ENCODE results near the gene DNAH10. TPM values are rescaled to one million over a fixed set of nuclear protein-coding genes. Genes with fewer than 3 reads are reported as not detected.

Gene DNAH10
- total and polyA plus RNA-seq, 2 experiments from 2014 or later: 0.11 to 0.44 TPM

GRCh38 chr12:123960856-123961255 lies 198.8 kb downstream of the DNAH10 start:
- Histone ChIP-seq H4K20me1 (ENCODE audit: insufficient read depth) (no peaks in the 10 kb centered on the region), H3K27me3 (replicated peaks; ENCODE audit: insufficient read depth) (no peaks in the 10 kb centered on the region), H3K9ac (no peak overlapping the region), H3K79me2 (ENCODE audit: insufficient read depth) (peaks cover 46% of the 10 kb centered on the region), H3K27ac (no peak overlapping the region), H3K4me2 (ENCODE audit: unreplicated experiment) (no peak overlapping the region), H3F3A (ENCODE audit: insufficient read depth) (peaks cover 2% of the 10 kb centered on the region), H3K9me3 (ENCODE audit: low read depth) (no peaks in the 10 kb centered on the region), H2AFZ (no peak overlapping the region), H3K36me3 (ENCODE audit: low read depth) (no peaks in the 10 kb centered on the region), H3K4me3 (no peak overlapping the region), H3K4me1 (ENCODE audit: insufficient read depth) (peaks cover 1% of the 10 kb centered on the region; the same call in 1 of the 2 replicates), H3K9me2 (ENCODE audit: insufficient read depth) (no peaks in the 10 kb centered on the region)
- TF ChIP-seq EZH2phosphoT487 (IDR thresholded peaks at IDR 0.05; ENCODE audit: insufficient read depth, low read depth) (no peak), EZH2 (IDR thresholded peaks at IDR 0.05; ENCODE audit: insufficient read depth, poor library complexity, severe bottlenecking) (no peak)
- WGBS, 2 experiments (ENCODE audit: low coverage in 1 of 2, low lambda C conversion rate in 2 of 2, missing lambda C conversion rate in 2 of 2): 60 to 76% methylated on average over 4 of the region's 4 CpGs
- DNase-seq: no peak
- in situ Hi-C loops (cut with MboI): no loop called here

GRCh38 chr12:123961585-123962345 lies 199.7 kb downstream of the DNAH10 start:
- 91 to 93% methylated on average over 12 of the region's 12 CpGs for WGBS, 2 experiments (ENCODE audit: low coverage in 1 of 2, low lambda C conversion rate in 2 of 2, missing lambda C conversion rate in 2 of 2)

GRCh38 chr12:123962513-123962912 lies 200.4 kb downstream of the DNAH10 start:
- Histone ChIP-seq H3K36me3 (ENCODE audit: low read depth) (no peaks in the 10 kb centered on the region), H3K27me3 (replicated peaks; ENCODE audit: insufficient read depth) (no peaks in the 10 kb centered on the region), H3K9me3 (ENCODE audit: low read depth) (no peaks in the 10 kb centered on the region), H3K9me2 (ENCODE audit: insufficient read depth) (no peaks in the 10 kb centered on the region), H3K79me2 (ENCODE audit: insufficient read depth) (peaks cover 57% of the 10 kb centered on the region), H3K4me3 (no peak overlapping the region), H2AFZ (no peak overlapping the region), H3K4me1 (ENCODE audit: insufficient read depth) (peaks cover 18% of the 10 kb centered on the region), H4K20me1 (ENCODE audit: insufficient read depth) (peaks cover 5% of the 10 kb centered on the region; the same call in 1 of the 2 replicates), H3F3A (ENCODE audit: insufficient read depth) (peaks cover 16% of the 10 kb centered on the region), H3K9ac (no peak overlapping the region), H3K4me2 (ENCODE audit: unreplicated experiment) (no peak overlapping the region), H3K27ac (no peak overlapping the region)
- TF ChIP-seq EZH2 (IDR thresholded peaks at IDR 0.05; ENCODE audit: insufficient read depth, poor library complexity, severe bottlenecking) (no peak), EZH2phosphoT487 (IDR thresholded peaks at IDR 0.05; ENCODE audit: insufficient read depth, low read depth) (no peak)
- in situ Hi-C loops (cut with MboI): no loop called here
- DNase-seq: no peak
- WGBS, 2 experiments (ENCODE audit: low coverage in 1 of 2, low lambda C conversion rate in 2 of 2, missing lambda C conversion rate in 2 of 2): 85 to 86% methylated on average over 5 of the region's 5 CpGs

More at GRCh38 chr12:123961585-123962345, 199.7 kb downstream of the DNAH10 start:
- in situ Hi-C loops (cut with MboI): no loop called here
- Histone ChIP-seq H3K9me3 (ENCODE audit: low read depth) (no peaks in the 10 kb centered on the region), H3K9me2 (ENCODE audit: insufficient read depth) (no peaks in the 10 kb centered on the region), H4K20me1 (ENCODE audit: insufficient read depth) (no peaks in the 10 kb centered on the region; the same call in 1 of the 2 replicates), H3F3A (ENCODE audit: insufficient read depth) (peaks cover 9% of the 10 kb centered on the region), H3K4me1 (ENCODE audit: insufficient read depth) (peaks cover 10% of the 10 kb centered on the region), H3K4me2 (ENCODE audit: unreplicated experiment) (no peak overlapping the region), H3K4me3 (no peak overlapping the region), H2AFZ (no peak overlapping the region), H3K27me3 (replicated peaks; ENCODE audit: insufficient read depth) (no peaks in the 10 kb centered on the region), H3K79me2 (ENCODE audit: insufficient read depth) (peaks cover 50% of the 10 kb centered on the region), H3K9ac (no peak overlapping the region), H3K36me3 (ENCODE audit: low read depth) (no peaks in the 10 kb centered on the region), H3K27ac (no peak overlapping the region)
- no peak for DNase-seq
- TF ChIP-seq EZH2 (IDR thresholded peaks at IDR 0.05; ENCODE audit: insufficient read depth, poor library complexity, severe bottlenecking) (no peak), EZH2phosphoT487 (IDR thresholded peaks at IDR 0.05; ENCODE audit: insufficient read depth, low read depth) (no peak)

GRCh38 chr12:123963821-123964220 lies 201.7 kb downstream of the DNAH10 start:
- TF ChIP-seq EZH2phosphoT487 (IDR thresholded peaks at IDR 0.05; ENCODE audit: insufficient read depth, low read depth): no peak
- no peak for TF ChIP-seq EZH2 (IDR thresholded peaks at IDR 0.05; ENCODE audit: insufficient read depth, poor library complexity, severe bottlenecking)
- 96 to 99% methylated on average over 4 of the region's 4 CpGs for WGBS, 2 experiments (ENCODE audit: low coverage in 1 of 2, low lambda C conversion rate in 2 of 2, missing lambda C conversion rate in 2 of 2)
- Histone ChIP-seq H3K9ac (no peak overlapping the region), H3K36me3 (ENCODE audit: low read depth) (no peaks in the 10 kb centered on the region), H3K79me2 (ENCODE audit: insufficient read depth) (peaks cover 70% of the 10 kb centered on the region), H3K4me1 (ENCODE audit: insufficient read depth) (peaks cover 31% of the 10 kb centered on the region), H3F3A (ENCODE audit: insufficient read depth) (peaks cover 30% of the 10 kb centered on the region), H3K9me2 (ENCODE audit: insufficient read depth) (no peaks in the 10 kb centered on the region), H3K27me3 (replicated peaks; ENCODE audit: insufficient read depth) (no peaks in the 10 kb centered on the region), H2AFZ (no peak overlapping the region), H3K4me3 (no peak overlapping the region), H3K4me2 (ENCODE audit: unreplicated experiment) (no peak overlapping the region), H3K27ac (no peak overlapping the region), H4K20me1 (ENCODE audit: insufficient read depth) (peaks cover 5% of the 10 kb centered on the region; the same call in 1 of the 2 replicates), H3K9me3 (ENCODE audit: low read depth) (no peaks in the 10 kb centered on the region)
- no peak for DNase-seq
- in situ Hi-C loops (cut with MboI): no loop called here
